Fibroblast of the aortic adventitia (primary cell): ENCODE results near the gene ADK. TPM values are rescaled to one million over a fixed set of nuclear protein-coding genes. Genes with fewer than 3 reads are reported as not detected.
A peak's percentile ranks its signal among the peaks of the same experiment; 100 is the strongest.
"Not testable (repeated sequence)": the region's sequence is repeated elsewhere in the genome, so short reads cannot be mapped to it uniquely, and the experiment has no call there.

Experiments used
- DNase-seq: peaks from one replicate; pipeline ENCODE4 v3.0.0-alpha.2; 2010; ENCODE audit warnings: low read depth
- H3K4me3 ChIP-seq: 2 replicates; pipeline ENCODE4 v1.5.1; 2011; ENCODE audit warnings: low read depth, mild to moderate bottlenecking, control low read depth, low read length, moderate library complexity
- CTCF ChIP-seq: IDR thresholded peaks from 2 replicates; pipeline ENCODE4 v1.5.1; 2011; ENCODE audit warnings: mild to moderate bottlenecking, low read length, control low read depth, inconsistent platforms; ENCODE audit not compliant: insufficient read depth
- total RNA-seq: library from RNA; depleted of rRNA; stranded (reverse); fragments of >200 nt; gene quantifications from 2 replicates; pipeline ENCODE4 v1.2.3, GENCODE V29; 2012; ENCODE audit warnings: low replicate concordance

The ADK gene
- total RNA-seq, 1 donor: 96.8 TPM

- no peak for DNase-seq
- TF ChIP-seq CTCF: no peak
- peak overlapping the region; percentile 31 for H3K4me3 ChIP-seq
Measured at GRCh38 chr10:74178042-74178791, 27.2 kb downstream of the ADK start.

GRCh38 chr10:74179111-74179710 lies 28.2 kb downstream of the ADK start:
- no peak for DNase-seq
- H3K4me3 ChIP-seq: no peak overlapping the region
- TF ChIP-seq CTCF: no peak

- DNase-seq: peak; percentile 23
- TF ChIP-seq CTCF: no peak
Measured at GRCh38 chr10:74186678-74187077, 35.7 kb downstream of the ADK start.

GRCh38 chr10:74187237-74187636 lies 36.2 kb downstream of the ADK start:
- TF ChIP-seq CTCF: no peak
- no peak overlapping the region for H3K4me3 ChIP-seq
- DNase-seq: peak; percentile 34

More at GRCh38 chr10:74186678-74187077, 35.7 kb downstream of the ADK start:
- no peak overlapping the region for H3K4me3 ChIP-seq

- DNase-seq, H3K4me3 ChIP-seq: not testable (repeated sequence)
Measured at GRCh38 chr10:74188617-74189016, 37.6 kb downstream of the ADK start.

- DNase-seq: peak; percentile 90
- H3K4me3 ChIP-seq: peak overlapping the region; percentile 45
- TF ChIP-seq CTCF: no peak
Measured at GRCh38 chr10:74189999-74190421, 39.0 kb downstream of the ADK start.

- TF ChIP-seq CTCF: no peak
- DNase-seq: no peak
- H3K4me3 ChIP-seq: peak overlapping the region; percentile 45
Measured at GRCh38 chr10:74190494-74190893, 39.5 kb downstream of the ADK start.
